HG03175 (cell line): ENCODE measurements around the gene PLA2G4B.

Experiments used
- ATAC-seq: cut with Tn5 transposase; IDR thresholded peaks from one replicate; pipeline ENCODE4 v1.9.1; 2021; ENCODE audit warnings: mild to moderate bottlenecking, moderate library complexity; ENCODE audit not compliant: unreplicated experiment

The PLA2G4B gene

GRCh38 chr15:41849861-41850260, 11.2 kb downstream of the PLA2G4B start:
- no peak for ATAC-seq

GRCh38 chr15:41850482-41851166, 12.0 kb downstream of the PLA2G4B start:
- no peak for ATAC-seq

- no peak for ATAC-seq
These were observed 12.5 kb downstream of the PLA2G4B start for GRCh38 chr15:41851167-41851523.

GRCh38 chr15:41851755-41852370, 13.2 kb downstream of the PLA2G4B start:
- ATAC-seq = no peak

GRCh38 chr15:41852736-41853590, 14.3 kb downstream of the PLA2G4B start:
- ATAC-seq = no peak

GRCh38 chr15:41853831-41854230, 15.2 kb downstream of the PLA2G4B start:
- no peak for ATAC-seq

GRCh38 chr15:41854443-41854842, 15.8 kb downstream of the PLA2G4B start:
- no peak for ATAC-seq

- no peak for ATAC-seq
These were observed 16.8 kb downstream of the PLA2G4B start for GRCh38 chr15:41855261-41855961.

GRCh38 chr15:41856262-41856661, 17.6 kb downstream of the PLA2G4B start:
- ATAC-seq = no peak

GRCh38 chr15:41856716-41857115, 18.1 kb downstream of the PLA2G4B start:
- ATAC-seq = no peak

- ATAC-seq = no peak
These were observed 18.7 kb downstream of the PLA2G4B start for GRCh38 chr15:41857316-41857715.

- no peak for ATAC-seq
These were observed 20.1 kb downstream of the PLA2G4B start for GRCh38 chr15:41858756-41859155.

- no peak for ATAC-seq
These were observed 21.6 kb downstream of the PLA2G4B start for GRCh38 chr15:41860049-41860828.

- ATAC-seq = no peak
These were observed 23.2 kb downstream of the PLA2G4B start for GRCh38 chr15:41861736-41862356.

- no peak for ATAC-seq
These were observed 24.0 kb downstream of the PLA2G4B start for GRCh38 chr15:41862515-41863116.

GRCh38 chr15:41865490-41866055, 26.9 kb downstream of the PLA2G4B start:
- ATAC-seq = no peak

- ATAC-seq = no peak
These were observed 27.6 kb downstream of the PLA2G4B start for GRCh38 chr15:41866263-41866703.

GRCh38 chr15:41866872-41867579, 28.4 kb downstream of the PLA2G4B start:
- ATAC-seq = no peak

GRCh38 chr15:41868321-41868720, 29.7 kb downstream of the PLA2G4B start:
- ATAC-seq = no peak
